Mucosa of descending colon (tissue), 3 donors: ENCODE data around the gene ACSL6. TPM values are rescaled to one million over a fixed set of nuclear protein-coding genes. Genes with fewer than 3 reads are reported as not detected.

ENCODE experiments used
- ATAC-seq: fragments of 200-7000 bp; cut with Tn5 transposase; one replicate; pipeline ENCODE4 v1.9.1; 2020; ENCODE audit warnings: mild to moderate bottlenecking, moderate library complexity
- DNase-seq, 3 donors: peaks; one replicate each; pipeline ENCODE4 v3.0.0-alpha.2; 2020
- H3K36me3 ChIP-seq: fragments of 200-600 bp; one replicate; pipeline ENCODE4 v1.8.0; 2021; ENCODE audit warnings: low read depth, mild to moderate bottlenecking
- H3K4me1 ChIP-seq: fragments of 200-600 bp; one replicate; pipeline ENCODE4 v1.8.0; 2021; ENCODE audit warnings: low read depth, mild to moderate bottlenecking
- H3K4me3 ChIP-seq: fragments of 200-600 bp; one replicate; pipeline ENCODE4 v1.8.0; 2021; ENCODE audit warnings: mild to moderate bottlenecking
- H3K9me3 ChIP-seq: fragments of 200-600 bp; one replicate; pipeline ENCODE4 v1.8.0; 2021; ENCODE audit warnings: mild to moderate bottlenecking
- CTCF ChIP-seq: fragments of 200-600 bp; IDR thresholded peaks from one replicate; pipeline ENCODE4 v1.8.0; 2022; ENCODE audit warnings: antibody characterized with exemption, mild to moderate bottlenecking
- intact Hi-C, 2 donors: fragments of 100-400 bp; cut with DNase I in 1 of 2; cut with micrococcal nuclease in 1 of 2; formaldehyde crosslinking; loops; one replicate each; pipeline versions ENCODE4 v1.11.0 to v1.11.1; 2022; cut with DNase I, micrococcal nuclease
- total RNA-seq, 3 donors: library from RNA; stranded (reverse); fragmentation: NEBNext Ultra II Directional in 2 of 3; extraction: Animal tissue kit (Norgen Biotek cat#: 25700) in 2 of 3; gene quantifications; one replicate each; pipeline versions ENCODE4 v1.2.1 to v1.2.4, GENCODE V29; 2021 to 2023
- donor health status: DM: no; HTN: no; CAD: no; lungs with moderate emphysema.
- donor health status: DM: no; HTN: no; CAD: no.
- donor health status: DM: no; HTN: yes; CAD: no.

Gene ACSL6
- total RNA-seq, 3 donors from 2014 or later, result 0.38 to 3.8 (median 0.77) TPM

DNA sequence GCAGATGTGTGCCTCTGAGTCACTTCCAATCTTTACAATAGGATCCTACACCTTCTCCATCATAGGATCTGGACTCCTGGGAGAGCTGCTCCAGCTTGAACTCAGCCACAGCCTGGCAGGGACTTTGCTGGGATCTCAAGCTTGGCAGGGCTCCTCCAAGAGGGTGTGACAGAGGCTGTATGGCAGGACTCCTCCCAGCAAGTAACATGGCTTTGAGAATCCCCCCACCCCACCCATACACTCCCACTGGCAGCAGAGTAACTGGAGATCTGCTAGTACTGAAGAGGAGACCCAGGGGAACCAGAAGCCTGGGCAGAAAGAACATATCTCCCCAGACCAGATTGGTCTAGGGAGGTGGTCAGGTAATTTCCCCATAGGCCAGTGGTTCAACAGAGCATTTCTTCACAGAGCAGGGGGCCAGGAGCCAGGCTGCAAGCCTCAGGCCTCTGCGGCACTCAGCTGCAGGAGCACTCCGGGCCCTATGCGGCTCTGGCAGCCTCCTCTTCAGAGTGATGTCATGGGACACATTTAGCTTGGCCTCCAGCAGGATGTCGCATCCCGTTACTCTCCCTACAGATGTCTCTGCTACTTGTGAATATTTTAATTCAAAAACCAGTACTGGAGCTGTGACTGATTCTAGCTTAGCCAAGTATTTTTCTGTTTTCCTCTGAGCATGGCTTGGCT is 1.7 kb upstream of the ACSL6 start:
- Histone ChIP-seq H3K4me1 (peaks cover 10% of the 10 kb centered on the region), H3K9me3 (no peaks in the 10 kb centered on the region), H3K4me3 (no peak overlapping the region), H3K36me3 (no peaks in the 10 kb centered on the region)
- ATAC-seq (no peak), DNase-seq (peak in 2 of 3 donors; percentile 12 to 25)
- no peak for TF ChIP-seq CTCF
- intact Hi-C loops, result no loop called here

GRCh38 chr5:132012371-132013005 is 1.0 kb upstream of the ACSL6 start:
- peaks cover 10% of the 10 kb centered on the region for H3K4me1 ChIP-seq
- no peaks in the 10 kb centered on the region for H3K36me3 ChIP-seq
- ATAC-seq, result no peak
- no peak for TF ChIP-seq CTCF
- H3K9me3 ChIP-seq, result no peaks in the 10 kb centered on the region
- no peak overlapping the region for H3K4me3 ChIP-seq
- DNase-seq, result peak in 2 of 3 donors; percentile 22 to 30
- intact Hi-C loops, result no loop called here

DNA sequence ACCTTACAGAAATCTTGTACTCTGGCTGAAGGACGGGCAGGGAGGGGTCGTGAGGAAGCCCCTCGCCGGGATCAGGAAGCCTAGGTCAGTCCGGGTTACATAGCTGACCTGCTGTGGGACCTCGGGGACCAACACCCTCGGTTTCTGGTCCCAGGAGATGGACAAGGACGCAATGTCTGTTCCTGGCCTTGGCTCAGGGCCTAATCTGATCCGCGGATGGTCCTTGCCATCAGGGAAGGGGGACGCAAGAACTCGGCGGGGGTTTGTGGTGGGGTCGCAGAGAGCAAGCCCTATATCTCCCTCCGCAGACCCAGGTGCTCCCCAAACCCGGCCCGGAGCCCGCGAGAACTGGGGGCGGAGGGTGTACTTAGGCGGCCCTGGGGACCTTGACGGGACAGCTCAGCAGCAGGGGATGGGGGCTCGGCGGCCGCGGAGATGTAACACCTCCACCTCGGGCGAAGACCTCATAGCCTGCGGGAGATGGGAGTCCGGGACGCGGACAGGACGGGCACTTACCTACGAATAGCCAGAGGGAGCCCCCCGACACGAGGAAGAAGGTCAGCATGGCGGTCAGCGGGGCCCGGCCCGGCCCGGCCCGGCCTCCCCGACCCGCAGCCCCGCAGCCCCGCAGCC is 353 bp downstream of the ACSL6 start:
- intact Hi-C loops, result no loop called here
- no peak for ATAC-seq
- DNase-seq, result peak in 1 of 3 donors; percentile 25

GRCh38 chr5:132010645-132010988 is 841 bp downstream of the ACSL6 start:
- DNase-seq (peak in 1 of 3 donors; percentile 14), ATAC-seq (no peak)
- intact Hi-C loops, result no loop called here
- Histone ChIP-seq H3K4me1 (peaks cover 10% of the 10 kb centered on the region), H3K4me3 (no peak overlapping the region), H3K36me3 (no peaks in the 10 kb centered on the region), H3K9me3 (no peaks in the 10 kb centered on the region)
- TF ChIP-seq CTCF, result no peak

More for the DNA sequence above, 353 bp downstream of the ACSL6 start:
- Histone ChIP-seq H3K36me3 (no peaks in the 10 kb centered on the region), H3K9me3 (no peaks in the 10 kb centered on the region), H3K4me3 (no peak overlapping the region), H3K4me1 (peaks cover 10% of the 10 kb centered on the region)
- TF ChIP-seq CTCF, result no peak

GRCh38 chr5:132009706-132010405 is 1.6 kb downstream of the ACSL6 start:
- Histone ChIP-seq H3K4me1 (peaks cover 10% of the 10 kb centered on the region), H3K9me3 (no peaks in the 10 kb centered on the region), H3K4me3 (no peak overlapping the region), H3K36me3 (no peaks in the 10 kb centered on the region)
- peak in 2 of 3 donors; percentile 9 to 19 for DNase-seq
- intact Hi-C loops, result loop anchor here (2.0 to 5.0 kb wide), 2 partner anchors 421 to 423 kb away; no protein-coding TSS in a partner anchor
- no peak for ATAC-seq
- TF ChIP-seq CTCF, result no peak
